Adrenal gland (tissue), 5 donors: ENCODE measurements around the gene RPL6.

Experiments
- POLR2A ChIP-seq, 2 donors: fragments of 450-650 bp; IDR thresholded peaks; one replicate each; pipeline ENCODE4 v1.6.1; 2017; ENCODE audit warnings: antibody characterized with exemption in 2 of 2, mild to moderate bottlenecking in 2 of 2, moderate library complexity in 1 of 2
- TF ChIP-seq, protein P1 (sequence below), 6 experiments: fragments of 450-650 bp in 4 of 6; fragments of 200-600 bp in 2 of 6; sonication (generic) in 1 of 6; IDR thresholded peaks; 1 replicate in 5 of 6; 2 replicates in 1 of 6; pipeline versions ENCODE4 v1.5.1 to v1.8.0; 2016 to 2021; ENCODE audit warnings: antibody characterized with exemption in 6 of 6, mild to moderate bottlenecking in 2 of 6, moderate library complexity in 1 of 6
- donor health status: DM: no; HTN: no; CAD: no.

DNA sequence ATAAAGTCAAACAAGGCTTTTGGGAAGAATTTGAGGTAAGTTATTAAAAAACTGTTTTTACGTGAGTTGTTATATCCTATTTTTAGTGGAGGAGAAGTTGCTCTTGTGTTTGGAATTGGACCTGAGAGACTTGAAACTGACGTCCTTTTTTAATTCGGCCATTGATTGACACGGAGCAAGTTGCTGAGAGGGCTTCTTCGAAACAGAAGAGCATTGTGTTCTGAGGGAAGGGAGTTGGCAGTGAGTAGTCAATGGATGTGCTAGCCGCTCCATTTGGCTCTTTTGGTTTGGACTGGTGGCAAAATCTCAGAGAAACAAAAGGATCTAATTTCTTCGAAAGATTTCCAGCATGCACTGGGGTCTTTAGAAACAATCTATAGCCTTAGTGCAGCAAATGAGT, 46.6 kb upstream of the RPL6 start:
- TF ChIP-seq, protein P1, sequence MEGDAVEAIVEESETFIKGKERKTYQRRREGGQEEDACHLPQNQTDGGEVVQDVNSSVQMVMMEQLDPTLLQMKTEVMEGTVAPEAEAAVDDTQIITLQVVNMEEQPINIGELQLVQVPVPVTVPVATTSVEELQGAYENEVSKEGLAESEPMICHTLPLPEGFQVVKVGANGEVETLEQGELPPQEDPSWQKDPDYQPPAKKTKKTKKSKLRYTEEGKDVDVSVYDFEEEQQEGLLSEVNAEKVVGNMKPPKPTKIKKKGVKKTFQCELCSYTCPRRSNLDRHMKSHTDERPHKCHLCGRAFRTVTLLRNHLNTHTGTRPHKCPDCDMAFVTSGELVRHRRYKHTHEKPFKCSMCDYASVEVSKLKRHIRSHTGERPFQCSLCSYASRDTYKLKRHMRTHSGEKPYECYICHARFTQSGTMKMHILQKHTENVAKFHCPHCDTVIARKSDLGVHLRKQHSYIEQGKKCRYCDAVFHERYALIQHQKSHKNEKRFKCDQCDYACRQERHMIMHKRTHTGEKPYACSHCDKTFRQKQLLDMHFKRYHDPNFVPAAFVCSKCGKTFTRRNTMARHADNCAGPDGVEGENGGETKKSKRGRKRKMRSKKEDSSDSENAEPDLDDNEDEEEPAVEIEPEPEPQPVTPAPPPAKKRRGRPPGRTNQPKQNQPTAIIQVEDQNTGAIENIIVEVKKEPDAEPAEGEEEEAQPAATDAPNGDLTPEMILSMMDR (IDR thresholded peaks at IDR 0.05): no peak
- TF ChIP-seq POLR2A (IDR thresholded peaks at IDR 0.05): no peak
